ENCODE data around the gene CRACR2B. TPM values are rescaled to one million over a fixed set of nuclear protein-coding genes. Genes with fewer than 3 reads are reported as not detected.
A peak's percentile ranks its signal among the peaks of the same experiment; 100 is the strongest.

The CRACR2B gene
- total RNA-seq, 1 experiment from 2014 or later: 0.48 TPM

DNA sequence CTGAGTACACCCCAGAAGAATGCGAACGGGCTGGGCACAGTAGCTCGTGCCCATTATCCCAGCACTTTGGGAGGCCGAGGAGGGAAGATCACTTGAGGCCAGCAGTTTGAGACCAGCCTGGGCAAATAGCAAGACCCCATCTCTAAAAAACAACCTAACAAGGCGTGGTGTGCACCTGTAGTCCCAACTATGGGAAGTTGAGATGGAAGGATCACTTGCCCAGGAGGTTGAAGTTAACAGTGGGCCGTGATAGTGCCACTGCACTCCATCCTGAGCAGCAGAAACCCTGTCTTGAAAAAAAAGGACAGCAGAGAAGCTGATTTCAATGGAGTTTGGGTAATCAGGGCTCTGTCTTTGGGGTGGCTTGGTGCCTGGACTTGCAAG, 14.7 kb upstream of the CRACR2B start:
- Histone ChIP-seq H2AFZ (ENCODE audit: low read length) (no peak overlapping the region), H3K36me3 (ENCODE audit: insufficient read depth, low read length) (peaks cover 31% of the 10 kb centered on the region; the same call in 1 of the 2 replicates), H3K27ac (ENCODE audit: low read length) (no peak overlapping the region), H3K4me2 (ENCODE audit: low read depth, low read length, poor library complexity, severe bottlenecking) (no peak overlapping the region), H3K9ac (ENCODE audit: low read length) (no peak overlapping the region), H3K4me1 (ENCODE audit: low read length) (peaks cover 19% of the 10 kb centered on the region), H3K4me3 (ENCODE audit: low read length) (no peak overlapping the region), H3K27me3 (ENCODE audit: low read length) (no peaks in the 10 kb centered on the region), H4K20me1 (ENCODE audit: insufficient read depth, low read depth, low read length) (peaks cover 34% of the 10 kb centered on the region), H3K9me3 (ENCODE audit: low read length) (no peaks in the 10 kb centered on the region), H3K79me2 (ENCODE audit: low read length) (peaks cover 34% of the 10 kb centered on the region), H3K9me2 (replicated peaks; ENCODE audit: insufficient read depth, low read length) (no peaks in the 10 kb centered on the region)
- DNase-seq: no peak

DNA sequence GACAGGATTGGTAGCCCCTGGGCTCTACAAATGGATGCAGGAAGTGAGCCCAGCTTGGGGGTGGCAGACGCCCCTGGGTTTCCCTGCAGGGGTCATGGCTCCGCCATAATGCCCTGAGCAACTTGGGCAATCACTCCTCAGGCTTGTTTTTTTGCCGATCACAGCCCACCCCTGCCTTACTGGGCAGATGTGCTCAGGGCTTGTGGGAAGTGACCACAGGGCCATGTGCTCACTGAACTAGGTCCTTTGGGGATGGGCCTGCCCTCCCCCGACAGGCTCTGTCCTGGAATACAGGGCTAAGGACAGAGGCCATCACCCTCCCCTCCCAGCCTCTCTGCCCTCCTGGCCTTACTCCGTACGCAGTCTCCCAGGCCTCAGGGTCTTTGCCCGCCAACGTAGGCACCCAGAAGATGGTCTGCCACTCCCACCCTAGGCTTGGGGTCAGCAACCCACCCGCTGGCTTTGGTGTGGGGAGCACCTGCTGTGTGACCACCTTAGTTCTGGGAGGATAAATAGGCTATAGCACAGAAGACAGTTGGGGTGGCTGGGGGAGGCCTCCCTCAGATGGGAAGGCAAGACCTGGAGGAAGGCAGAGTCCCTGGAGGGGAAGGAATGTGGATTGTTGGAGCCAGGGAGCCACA, 14.1 kb upstream of the CRACR2B start:
- no peak overlapping the region for H3K4me2 ChIP-seq (ENCODE audit: low read depth, low read length, poor library complexity, severe bottlenecking)
- H3K79me2 ChIP-seq (ENCODE audit: low read length): peaks cover 29% of the 10 kb centered on the region
- no peak overlapping the region for H3K4me3 ChIP-seq (ENCODE audit: low read length)
- no peak for DNase-seq
- peaks cover 34% of the 10 kb centered on the region for H4K20me1 ChIP-seq (ENCODE audit: insufficient read depth, low read depth, low read length)
- no peak overlapping the region for H2AFZ ChIP-seq (ENCODE audit: low read length)
- H3K27me3 ChIP-seq (ENCODE audit: low read length): no peaks in the 10 kb centered on the region
- H3K4me1 ChIP-seq (ENCODE audit: low read length): peaks cover 14% of the 10 kb centered on the region
- H3K9ac ChIP-seq (ENCODE audit: low read length): no peak overlapping the region
- no peaks in the 10 kb centered on the region for H3K9me2 ChIP-seq (replicated peaks; ENCODE audit: insufficient read depth, low read length)
- no peaks in the 10 kb centered on the region for H3K9me3 ChIP-seq (ENCODE audit: low read length)
- H3K36me3 ChIP-seq (ENCODE audit: insufficient read depth, low read length): peaks cover 31% of the 10 kb centered on the region; the same call in 1 of the 2 replicates
- H3K27ac ChIP-seq (ENCODE audit: low read length): no peak overlapping the region

DNA sequence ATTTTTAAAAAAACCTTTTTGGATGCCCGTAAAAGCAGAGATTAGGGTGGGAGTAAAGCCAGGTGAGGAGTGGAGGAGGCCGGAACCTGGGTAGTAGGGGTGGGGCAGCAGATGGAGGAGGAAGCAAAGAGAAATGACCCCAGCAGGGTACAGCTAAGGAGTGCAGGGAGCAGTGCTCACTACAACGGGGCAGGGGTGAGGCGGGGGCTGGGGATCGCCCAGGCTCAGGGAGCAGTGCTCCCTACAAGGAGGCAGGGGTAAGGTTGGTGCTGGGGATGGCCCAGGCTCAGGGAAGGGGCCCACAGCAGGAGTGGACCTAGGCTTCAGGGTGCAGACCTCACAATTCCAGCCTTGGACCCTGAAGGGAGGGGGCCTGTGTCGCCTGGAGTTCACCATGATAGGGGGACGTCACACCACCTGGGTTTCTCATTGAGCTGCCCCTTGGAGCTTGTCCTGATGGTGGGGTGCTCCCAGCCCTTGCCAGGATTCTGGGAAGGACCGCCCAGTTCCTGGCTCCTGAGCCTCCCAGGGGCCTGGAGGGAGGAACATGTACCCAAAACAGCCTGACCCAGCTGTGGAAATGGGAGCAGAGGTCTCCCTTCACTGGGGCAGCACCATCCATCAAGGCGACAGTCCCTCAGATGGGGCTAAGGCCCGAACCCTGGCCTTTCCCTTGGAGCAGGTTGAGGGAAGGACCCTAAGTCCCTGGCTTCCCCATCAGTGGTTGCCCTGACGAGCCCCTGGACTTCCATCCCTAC, 11.9 kb upstream of the CRACR2B start:
- Histone ChIP-seq H3K9ac (ENCODE audit: low read length) (no peak overlapping the region), H3K27ac (ENCODE audit: low read length) (no peak overlapping the region), H3K27me3 (ENCODE audit: low read length) (no peaks in the 10 kb centered on the region), H3K79me2 (ENCODE audit: low read length) (peaks cover 18% of the 10 kb centered on the region), H3K36me3 (ENCODE audit: insufficient read depth, low read length) (peaks cover 27% of the 10 kb centered on the region; the same call in 1 of the 2 replicates), H3K4me1 (ENCODE audit: low read length) (peaks cover 22% of the 10 kb centered on the region), H3K4me3 (ENCODE audit: low read length) (no peak overlapping the region), H2AFZ (ENCODE audit: low read length) (no peak overlapping the region), H3K9me2 (replicated peaks; ENCODE audit: insufficient read depth, low read length) (no peaks in the 10 kb centered on the region), H4K20me1 (ENCODE audit: insufficient read depth, low read depth, low read length) (peaks cover 31% of the 10 kb centered on the region), H3K4me2 (ENCODE audit: low read depth, low read length, poor library complexity, severe bottlenecking) (no peak overlapping the region), H3K9me3 (ENCODE audit: low read length) (no peaks in the 10 kb centered on the region)
- no peak for DNase-seq

- Histone ChIP-seq H3K4me3 (ENCODE audit: low read length) (no peak overlapping the region), H3K79me2 (ENCODE audit: low read length) (peaks cover 18% of the 10 kb centered on the region), H3K9me2 (replicated peaks; ENCODE audit: insufficient read depth, low read length) (no peaks in the 10 kb centered on the region), H3K4me2 (ENCODE audit: low read depth, low read length, poor library complexity, severe bottlenecking) (no peak overlapping the region), H3K36me3 (ENCODE audit: insufficient read depth, low read length) (peaks cover 21% of the 10 kb centered on the region; the same call in 1 of the 2 replicates), H2AFZ (ENCODE audit: low read length) (no peak overlapping the region), H4K20me1 (ENCODE audit: insufficient read depth, low read depth, low read length) (peaks cover 31% of the 10 kb centered on the region), H3K4me1 (ENCODE audit: low read length) (peaks cover 19% of the 10 kb centered on the region), H3K9me3 (ENCODE audit: low read length) (no peaks in the 10 kb centered on the region), H3K27ac (ENCODE audit: low read length) (no peak overlapping the region), H3K9ac (ENCODE audit: low read length) (no peak overlapping the region), H3K27me3 (ENCODE audit: low read length) (no peaks in the 10 kb centered on the region)
- DNase-seq: no peak
Measured at GRCh38 chr11:816433-816779, 11.3 kb upstream of the CRACR2B start.

DNA sequence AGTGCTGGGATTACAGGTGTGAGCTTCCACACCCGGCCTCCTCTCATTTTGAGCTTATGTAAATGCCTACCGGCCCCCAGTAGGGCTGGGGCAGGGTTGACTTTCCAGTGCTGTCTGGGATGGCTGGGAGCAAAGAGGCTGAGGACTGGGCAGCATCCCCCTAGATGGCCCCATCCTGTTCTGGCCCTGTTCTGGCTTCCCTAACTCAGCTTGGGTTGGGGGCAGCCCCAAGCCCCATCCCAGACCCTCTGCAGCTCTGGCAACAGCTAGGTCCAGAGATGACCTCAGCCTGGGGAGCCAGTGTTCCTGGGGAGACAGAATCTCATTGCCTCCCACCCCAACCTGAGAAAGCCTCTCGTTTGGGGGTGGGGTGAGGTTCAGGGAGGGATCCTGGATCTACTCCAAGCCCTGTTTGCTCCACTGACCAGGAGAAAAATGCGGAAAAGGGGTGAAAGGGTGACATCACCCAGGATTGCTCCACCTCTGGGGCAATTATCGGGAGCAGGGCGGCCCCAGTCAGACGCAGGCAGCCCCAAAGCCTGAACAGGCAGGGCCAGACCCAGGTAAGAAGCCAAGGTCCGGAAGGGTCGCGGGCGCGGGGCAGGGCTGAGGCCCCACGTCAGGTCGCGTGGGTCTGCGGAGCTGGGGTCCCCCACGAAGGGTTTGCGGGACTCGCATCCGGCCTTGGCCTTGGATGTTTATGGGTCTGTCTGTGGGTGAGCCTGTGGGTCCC, 9.2 kb upstream of the CRACR2B start, which contains the start of gene PNPLA2:
Gene PNPLA2 (plus strand): TSS at position 519 of the 733 bp plus-strand sequence. CDS start 805 bp downstream, outside the sequence.
- H3K4me2 ChIP-seq (ENCODE audit: low read depth, low read length, poor library complexity, severe bottlenecking): peak within 1 kb of the TSS; percentile 96
- H3K27ac ChIP-seq (ENCODE audit: low read length): 0 out of 2 replicates have a peak within 1 kb of the TSS, but pooled peaks have one; percentile 54
- H3K9me3 ChIP-seq (ENCODE audit: low read length): no peaks in the 10 kb centered on the region
- peak within 1 kb of the TSS; percentile 93 for H3K9ac ChIP-seq (ENCODE audit: low read length)
- DNase-seq: no peak
- no peak within 1 kb of the TSS; the same call in 1 of the 2 replicates for H2AFZ ChIP-seq (ENCODE audit: low read length)
- H3K4me1 ChIP-seq (ENCODE audit: low read length): peaks cover 15% of the 10 kb centered on the region
- no peaks in the 10 kb centered on the region for H3K9me2 ChIP-seq (replicated peaks; ENCODE audit: insufficient read depth, low read length)
- H3K4me3 ChIP-seq (ENCODE audit: low read length): peak within 1 kb of the TSS; percentile 88
- H3K36me3 ChIP-seq (ENCODE audit: insufficient read depth, low read length): peaks cover 2% of the 10 kb centered on the region; the same call in 1 of the 2 replicates
- no peaks in the 10 kb centered on the region for H3K27me3 ChIP-seq (ENCODE audit: low read length)
- H3K79me2 ChIP-seq (ENCODE audit: low read length): peaks cover 15% of the 10 kb centered on the region
- peaks cover 15% of the 10 kb centered on the region for H4K20me1 ChIP-seq (ENCODE audit: insufficient read depth, low read depth, low read length)

- Histone ChIP-seq H3K79me2 (ENCODE audit: low read length) (peaks cover 15% of the 10 kb centered on the region), H3K36me3 (ENCODE audit: insufficient read depth, low read length) (no peaks in the 10 kb centered on the region), H3K4me1 (ENCODE audit: low read length) (peaks cover 15% of the 10 kb centered on the region), H2AFZ (ENCODE audit: low read length) (no peak overlapping the region; the same call in 1 of the 2 replicates), H3K27ac (ENCODE audit: low read length) (0 out of 2 replicates have a peak overlapping the region, but pooled peaks have one; percentile 54), H3K9me2 (replicated peaks; ENCODE audit: insufficient read depth, low read length) (no peaks in the 10 kb centered on the region), H3K27me3 (ENCODE audit: low read length) (no peaks in the 10 kb centered on the region), H3K9me3 (ENCODE audit: low read length) (no peaks in the 10 kb centered on the region), H3K4me3 (ENCODE audit: low read length) (peak overlapping the region; percentile 88), H4K20me1 (ENCODE audit: insufficient read depth, low read depth, low read length) (peaks cover 15% of the 10 kb centered on the region), H3K9ac (ENCODE audit: low read length) (peak overlapping the region; percentile 93), H3K4me2 (ENCODE audit: low read depth, low read length, poor library complexity, severe bottlenecking) (peak overlapping the region; percentile 96)
- DNase-seq: peak; percentile 97
Measured at GRCh38 chr11:819129-819931, 8.4 kb upstream of the CRACR2B start.

DNA sequence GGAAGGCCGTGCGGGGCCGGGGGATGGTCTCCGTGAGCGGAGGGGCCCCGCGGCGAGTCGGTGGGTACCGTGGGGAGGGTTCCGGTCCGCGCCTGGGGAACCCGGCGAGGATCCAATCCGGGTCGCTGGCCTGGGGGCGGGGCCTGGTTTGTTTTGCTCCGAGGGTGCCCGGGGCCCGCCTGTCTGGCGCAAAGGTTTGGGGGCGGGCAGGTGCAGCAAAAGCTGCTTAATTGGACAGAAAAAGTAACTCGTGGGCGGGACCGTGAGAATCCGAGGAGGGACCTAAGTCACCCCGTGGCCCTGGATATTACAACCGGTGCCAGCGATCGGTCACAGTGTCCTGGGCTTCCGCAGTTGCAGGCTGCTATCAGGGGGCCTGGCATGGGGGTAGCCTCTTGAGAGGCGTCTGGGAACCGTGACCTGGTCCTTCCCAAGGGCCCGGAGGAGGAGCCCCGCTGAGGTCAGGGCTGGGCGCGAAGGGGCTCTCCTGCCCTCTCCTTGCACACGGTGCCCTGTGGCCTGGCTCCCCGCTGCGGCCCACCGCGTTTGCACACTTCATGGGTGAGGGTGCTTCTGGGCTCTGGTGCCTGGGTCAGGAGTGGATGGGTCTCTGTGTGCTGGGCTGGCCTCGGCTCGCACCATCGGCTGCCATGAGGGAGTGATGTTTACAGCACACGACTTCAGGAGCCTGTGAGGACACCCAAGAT, 7.6 kb upstream of the CRACR2B start:
- Histone ChIP-seq H3K27me3 (ENCODE audit: low read length) (no peaks in the 10 kb centered on the region), H3K9me2 (replicated peaks; ENCODE audit: insufficient read depth, low read length) (no peaks in the 10 kb centered on the region), H3K27ac (ENCODE audit: low read length) (0 out of 2 replicates have a peak overlapping the region, but pooled peaks have one; percentile 54), H3K36me3 (ENCODE audit: insufficient read depth, low read length) (no peaks in the 10 kb centered on the region), H3K4me2 (ENCODE audit: low read depth, low read length, poor library complexity, severe bottlenecking) (peak overlapping the region; percentile 96), H3K9me3 (ENCODE audit: low read length) (no peaks in the 10 kb centered on the region), H3K79me2 (ENCODE audit: low read length) (peaks cover 15% of the 10 kb centered on the region), H4K20me1 (ENCODE audit: insufficient read depth, low read depth, low read length) (peaks cover 22% of the 10 kb centered on the region), H2AFZ (ENCODE audit: low read length) (no peak overlapping the region; the same call in 1 of the 2 replicates), H3K4me1 (ENCODE audit: low read length) (peaks cover 15% of the 10 kb centered on the region), H3K4me3 (ENCODE audit: low read length) (peak overlapping the region; percentile 88), H3K9ac (ENCODE audit: low read length) (peak overlapping the region; percentile 93)
- DNase-seq: peak; percentile 97
